Esophagus squamous epithelium (tissue), 5 donors: ENCODE data around the gene TMEM123. TPM values are rescaled to one million over a fixed set of nuclear protein-coding genes. Genes with fewer than 3 reads are reported as not detected.

Experiments
- DNase-seq: peaks from one replicate; lab custom pipeline; 2025; lab: John Stamatoyannopoulos, UW
- H3K27ac ChIP-seq, 4 donors: fragments of 200-600 bp; sonication (generic); one replicate each; pipeline ENCODE4 v1.5.1; 2016 to 2019; ENCODE audit warnings: mild to moderate bottlenecking in 1 of 4
- H3K27me3 ChIP-seq, 4 donors: fragments of 200-600 bp; sonication (generic); 1 replicate in 3 of 4; 2 replicates in 1 of 4; pipeline versions ENCODE4 v1.5.1 to v1.6.0; 2017 to 2021; ENCODE audit warnings: antibody characterized with exemption in 1 of 4
- H3K36me3 ChIP-seq, 3 donors: fragments of 200-600 bp; sonication (generic); one replicate each; pipeline ENCODE4 v1.5.1; 2016 to 2019
- H3K4me1 ChIP-seq, 3 donors: fragments of 200-600 bp; sonication (generic); one replicate each; pipeline ENCODE4 v1.5.1; 2017 to 2019
- H3K4me3 ChIP-seq, 4 donors: fragments of 200-600 bp; sonication (generic); 1 replicate in 3 of 4; 2 replicates in 1 of 4; pipeline ENCODE4 v1.5.1; 2016 to 2019; ENCODE audit warnings: mild to moderate bottlenecking in 2 of 4, moderate library complexity in 1 of 4
- H3K9me3 ChIP-seq, 3 donors: fragments of 200-600 bp; sonication (generic); one replicate each; pipeline ENCODE4 v1.5.1; 2016 to 2019
- CTCF ChIP-seq, 6 experiments: fragments of 450-650 bp in 4 of 6; fragments of 200-600 bp in 2 of 6; sonication (generic) in 2 of 6; IDR thresholded peaks; one replicate each; pipeline ENCODE4 v1.5.1; 2016 to 2019; ENCODE audit warnings: antibody characterized with exemption in 6 of 6, mild to moderate bottlenecking in 4 of 6, moderate library complexity in 4 of 6
- POLR2A ChIP-seq, 4 donors: fragments of 450-650 bp; IDR thresholded peaks; one replicate each; pipeline ENCODE4 v1.6.1; 2017; ENCODE audit warnings: antibody characterized with exemption in 4 of 4, mild to moderate bottlenecking in 4 of 4, moderate library complexity in 3 of 4
- WGBS, 2 donors: methylation state at CpG; one replicate each; pipeline ENCODE4 v1.1.5; 2018; 5-methylcytosine and 5-hydroxymethylcytosine counted together
- intact Hi-C: fragments of 100-400 bp; cut with DNase I; formaldehyde crosslinking; loops from one replicate; pipeline ENCODE4 v1.15.0; 2022
- total RNA-seq, 4 donors: library from RNA; depleted of rRNA; stranded (reverse); fragments of >200 nt; gene quantifications; one replicate each; pipeline ENCODE4 v1.1.0, GENCODE V29; 2016
- donor health status: DM: yes; HTN: yes; CAD: no.

The TMEM123 gene
- total RNA-seq, 4 donors from 2014 or later: 53.2 to 152 (median 128) TPM

GRCh38 chr11:102451681-102452460 lies 694 bp downstream of the TMEM123 start:
- peak overlapping the region; percentile 94 to 95 (median 94) for H3K27ac ChIP-seq
- H3K9me3 ChIP-seq: no peaks in the 10 kb centered on the region
- no peak for DNase-seq
- H3K4me1 ChIP-seq: peaks cover 37 to 84% (median 39%) of the 10 kb centered on the region in 3 donors
- peak overlapping the region; percentile 90 to 96 (median 94) for H3K4me3 ChIP-seq
- TF ChIP-seq CTCF (IDR thresholded peaks at IDR 0.05): peak in 3 of 6 experiments; percentile 7 to 31 (median 12)
- TF ChIP-seq POLR2A (IDR thresholded peaks at IDR 0.05): peak in 1 of 4 donors; percentile 54
- WGBS, 2 donors: 0% methylated on average over 20 to 30 of the region's 55 CpGs
- H3K36me3 ChIP-seq: peaks cover 0 to 14% (median 0%) of the 10 kb centered on the region in 3 donors
- H3K27me3 ChIP-seq: no peaks in the 10 kb centered on the region
- intact Hi-C loops: loop anchor here (5.0 kb wide), 1 partner anchor 40 kb away; no protein-coding TSS in a partner anchor

GRCh38 chr11:102451041-102451680 lies 1.4 kb downstream of the TMEM123 start:
- Histone ChIP-seq H3K4me1 (peaks cover 30 to 80% (median 34%) of the 10 kb centered on the region in 3 donors), H3K27me3 (no peaks in the 10 kb centered on the region), H3K27ac (peak overlapping the region; percentile 94 to 95 (median 94)), H3K36me3 (peaks cover 0 to 21% (median 0%) of the 10 kb centered on the region in 3 donors), H3K4me3 (peak overlapping the region; percentile 90 to 96 (median 94)), H3K9me3 (no peaks in the 10 kb centered on the region)
- DNase-seq: no peak
- intact Hi-C loops: loop anchor here (5.0 kb wide), 1 partner anchor 41 kb away; no protein-coding TSS in a partner anchor
- TF ChIP-seq POLR2A (IDR thresholded peaks at IDR 0.05): no peak
- TF ChIP-seq CTCF (IDR thresholded peaks at IDR 0.05): no peak
- WGBS, 2 donors: 11 to 18% methylated on average over 6 of the region's 6 CpGs

- Histone ChIP-seq H3K4me3 (peak overlapping the region in 2 of 4 donors; percentile 90 to 96), H3K36me3 (peaks cover 0 to 33% (median 0%) of the 10 kb centered on the region in 3 donors), H3K27ac (peak overlapping the region in 3 of 4 donors; percentile 9 to 94 (median 19)), H3K9me3 (no peaks in the 10 kb centered on the region), H3K27me3 (no peaks in the 10 kb centered on the region), H3K4me1 (peaks cover 26 to 69% (median 32%) of the 10 kb centered on the region in 3 donors)
- no peak for TF ChIP-seq POLR2A (IDR thresholded peaks at IDR 0.05)
- no peak for TF ChIP-seq CTCF (IDR thresholded peaks at IDR 0.05)
- intact Hi-C loops: loop anchor here (5.0 kb wide), 1 partner anchor 42 kb away; no protein-coding TSS in a partner anchor
- WGBS, 2 donors: 75 to 77% methylated on average over 7 of the region's 7 CpGs
- no peak for DNase-seq
These were observed 2.7 kb downstream of the TMEM123 start for GRCh38 chr11:102449651-102450570.

- H3K4me1 ChIP-seq: peaks cover 19 to 58% (median 26%) of the 10 kb centered on the region in 3 donors
- intact Hi-C loops: no loop called here
- H3K27me3 ChIP-seq: no peaks in the 10 kb centered on the region
- peak overlapping the region in 2 of 4 donors; percentile 9 to 44 for H3K27ac ChIP-seq
- no peak for DNase-seq
- H3K36me3 ChIP-seq: peaks cover 0 to 43% (median 0%) of the 10 kb centered on the region in 3 donors
- 71 to 82% methylated on average over 2 of the region's 2 CpGs for WGBS, 2 donors
- H3K4me3 ChIP-seq: no peak overlapping the region
- TF ChIP-seq POLR2A (IDR thresholded peaks at IDR 0.05): no peak
- no peak for TF ChIP-seq CTCF (IDR thresholded peaks at IDR 0.05)
- no peaks in the 10 kb centered on the region for H3K9me3 ChIP-seq
These were observed 3.7 kb downstream of the TMEM123 start for GRCh38 chr11:102448869-102449224.
